Measurements from ENCODE around the gene ANO8.
"Not testable (repeated sequence)": the region's sequence is repeated elsewhere in the genome, so short reads cannot be mapped to it uniquely, and the experiment has no call there.

The ANO8 gene

GRCh38 chr19:17281391-17282304 is 53.0 kb downstream of the ANO8 start, which contains the start of gene ANKLE1:
Gene ANKLE1 (plus strand): TSS chr19:17281901. CDS start chr19:17281921, 20 bp downstream.
- WGBS, result 80% methylated on average over 74 of the region's 75 CpGs
- H3K4me2 ChIP-seq (ENCODE audit: low read length, poor library complexity, severe bottlenecking), result no peak within 1 kb of the TSS
- DNase-seq, result no peak

GRCh38 chr19:17279436-17279835 is 55.2 kb downstream of the ANO8 start:
- Histone ChIP-seq H3K23ac (ENCODE audit: low read length in 2 of 2) (no peak overlapping the region), H3K4ac (ENCODE audit: low read depth in 1 of 2, low read length in 2 of 2) (no peak overlapping the region), H2BK120ac (ENCODE audit: low read depth, low read length) (no peak overlapping the region), H2BK15ac (ENCODE audit: low read depth, poor library complexity, severe bottlenecking) (no peak overlapping the region), H3K36me3 (ENCODE audit: control insufficient read depth in 1 of 2, insufficient read depth in 2 of 2, low read depth in 1 of 2, low read length in 2 of 2) (peaks cover 40 to 62% of the 10 kb centered on the region in 2 experiments), H3K14ac (ENCODE audit: low read length in 2 of 2) (no peak overlapping the region), H2AFZ (ENCODE audit: low read depth, low read length) (no peak overlapping the region), H3K27me3 (ENCODE audit: control insufficient read depth in 1 of 2, insufficient read depth in 1 of 2, low read length in 2 of 2) (peaks cover 0 to 4% of the 10 kb centered on the region in 2 experiments), H3K4me3 (ENCODE audit: insufficient read depth in 1 of 2, low read depth in 1 of 2, low read length in 2 of 2) (no peak overlapping the region), H2BK5ac (ENCODE audit: low read depth, low read length, poor library complexity, severe bottlenecking) (no peak overlapping the region), H4K8ac (ENCODE audit: low read length) (no peak overlapping the region), H3K27ac (ENCODE audit: low read length, poor library complexity, severe bottlenecking) (no peak overlapping the region), H3K18ac (ENCODE audit: low read depth in 1 of 2, low read length in 2 of 2) (no peak overlapping the region), H2BK12ac (ENCODE audit: low read length in 2 of 2) (no peak overlapping the region), H4K91ac (ENCODE audit: low read length) (no peak overlapping the region), H3K4me2 (ENCODE audit: low read length, poor library complexity, severe bottlenecking) (no peak overlapping the region), H2AK5ac (ENCODE audit: low read length, severe bottlenecking) (no peak overlapping the region), H3K9me3 (ENCODE audit: control insufficient read depth, low read length) (no peaks in the 10 kb centered on the region), H3K4me1 (ENCODE audit: control insufficient read depth, insufficient read depth, low read depth, low read length) (peaks cover 6% of the 10 kb centered on the region), H3K9ac (ENCODE audit: low read length) (no peak overlapping the region), H3K79me1 (replicated peaks; ENCODE audit: low read length, poor library complexity, severe bottlenecking) (peaks cover 5% of the 10 kb centered on the region)
- 100% methylated on average over 1 of the region's 3 CpGs for WGBS
- DNase-seq, result no peak

More at GRCh38 chr19:17281391-17282304, 53.0 kb downstream of the ANO8 start, which contains the start of gene ANKLE1:
- Histone ChIP-seq H2BK5ac (ENCODE audit: low read depth, low read length, poor library complexity, severe bottlenecking) (no peak within 1 kb of the TSS), H3K14ac (ENCODE audit: low read length in 2 of 2) (no peak within 1 kb of the TSS), H2AFZ (ENCODE audit: low read depth, low read length) (no peak within 1 kb of the TSS), H3K4ac (ENCODE audit: low read depth in 1 of 2, low read length in 2 of 2) (no peak within 1 kb of the TSS), H2BK12ac (ENCODE audit: low read length in 2 of 2) (peak within 1 kb of the TSS in 1 of 2 experiments; percentile 23), H4K8ac (ENCODE audit: low read length) (peak within 1 kb of the TSS; percentile 52), H3K4me1 (ENCODE audit: control insufficient read depth, insufficient read depth, low read depth, low read length) (peaks cover 6% of the 10 kb centered on the region), H3K9ac (ENCODE audit: low read length) (peak within 1 kb of the TSS; percentile 43), H2BK120ac (ENCODE audit: low read depth, low read length) (no peak within 1 kb of the TSS), H3K4me3 (ENCODE audit: insufficient read depth in 1 of 2, low read depth in 1 of 2, low read length in 2 of 2) (peak within 1 kb of the TSS in 1 of 2 experiments; percentile 74), H2BK15ac (ENCODE audit: low read depth, poor library complexity, severe bottlenecking) (peak within 1 kb of the TSS; percentile 48), H2AK5ac (ENCODE audit: low read length, severe bottlenecking) (no peak within 1 kb of the TSS), H3K79me1 (replicated peaks; ENCODE audit: low read length, poor library complexity, severe bottlenecking) (peaks cover 3% of the 10 kb centered on the region), H3K27me3 (ENCODE audit: control insufficient read depth in 1 of 2, insufficient read depth in 1 of 2, low read length in 2 of 2) (peaks cover 0 to 4% of the 10 kb centered on the region in 2 experiments), H3K23ac (ENCODE audit: low read length in 2 of 2) (no peak within 1 kb of the TSS), H3K18ac (ENCODE audit: low read depth in 1 of 2, low read length in 2 of 2) (no peak within 1 kb of the TSS), H3K27ac (ENCODE audit: low read length, poor library complexity, severe bottlenecking) (no peak within 1 kb of the TSS), H4K91ac (ENCODE audit: low read length) (peak within 1 kb of the TSS; percentile 80), H3K9me3 (ENCODE audit: control insufficient read depth, low read length) (no peaks in the 10 kb centered on the region), H3K36me3 (ENCODE audit: control insufficient read depth in 1 of 2, insufficient read depth in 2 of 2, low read depth in 1 of 2, low read length in 2 of 2) (peaks cover 22 to 40% of the 10 kb centered on the region in 2 experiments)

- no peaks in the 10 kb centered on the region for H3K9me3 ChIP-seq (ENCODE audit: control insufficient read depth, low read length)
- H3K23ac ChIP-seq (ENCODE audit: low read length in 2 of 2), result no peak overlapping the region
- H3K14ac ChIP-seq (ENCODE audit: low read length in 2 of 2), result no peak overlapping the region
- no peak overlapping the region for H2BK15ac ChIP-seq (ENCODE audit: low read depth, poor library complexity, severe bottlenecking)
- no peak overlapping the region for H3K18ac ChIP-seq (ENCODE audit: low read depth in 1 of 2, low read length in 2 of 2)
- no peak overlapping the region for H3K27ac ChIP-seq (ENCODE audit: low read length, poor library complexity, severe bottlenecking)
- H4K91ac ChIP-seq (ENCODE audit: low read length), result no peak overlapping the region
- H3K4ac ChIP-seq (ENCODE audit: low read depth in 1 of 2, low read length in 2 of 2), result no peak overlapping the region
- no peak overlapping the region for H3K9ac ChIP-seq (ENCODE audit: low read length)
- peaks cover 21% of the 10 kb centered on the region for H3K79me1 ChIP-seq (replicated peaks; ENCODE audit: low read length, poor library complexity, severe bottlenecking)
- no peak overlapping the region for H2BK5ac ChIP-seq (ENCODE audit: low read depth, low read length, poor library complexity, severe bottlenecking)
- no peaks in the 10 kb centered on the region for H3K4me1 ChIP-seq (ENCODE audit: control insufficient read depth, insufficient read depth, low read depth, low read length)
- H3K36me3 ChIP-seq (ENCODE audit: control insufficient read depth in 1 of 2, insufficient read depth in 2 of 2, low read depth in 1 of 2, low read length in 2 of 2), result peaks cover 67 to 81% of the 10 kb centered on the region in 2 experiments
- no peak overlapping the region for H3K4me3 ChIP-seq (ENCODE audit: insufficient read depth in 1 of 2, low read depth in 1 of 2, low read length in 2 of 2)
- H4K8ac ChIP-seq (ENCODE audit: low read length), result no peak overlapping the region
- no peaks in the 10 kb centered on the region for H3K27me3 ChIP-seq (ENCODE audit: control insufficient read depth in 1 of 2, insufficient read depth in 1 of 2, low read length in 2 of 2)
- no peak overlapping the region for H2BK12ac ChIP-seq (ENCODE audit: low read length in 2 of 2)
- no peak overlapping the region for H2AK5ac ChIP-seq (ENCODE audit: low read length, severe bottlenecking)
- H2BK120ac ChIP-seq (ENCODE audit: low read depth, low read length), result no peak overlapping the region
- DNase-seq, result no peak
- no peak overlapping the region for H3K4me2 ChIP-seq (ENCODE audit: low read length, poor library complexity, severe bottlenecking)
- 97% methylated on average over 19 of the region's 19 CpGs for WGBS
- H2AFZ ChIP-seq (ENCODE audit: low read depth, low read length), result no peak overlapping the region
Measured at GRCh38 chr19:17275441-17276175, 59.0 kb downstream of the ANO8 start.

- not testable (repeated sequence) for H3K4me1 ChIP-seq (ENCODE audit: control insufficient read depth, insufficient read depth, low read depth, low read length); H3K4me3 ChIP-seq (ENCODE audit: insufficient read depth in 1 of 2, low read depth in 1 of 2, low read length in 2 of 2); H2AFZ ChIP-seq (ENCODE audit: low read depth, low read length); H3K14ac ChIP-seq (ENCODE audit: low read length in 2 of 2); H3K18ac ChIP-seq (ENCODE audit: low read depth in 1 of 2, low read length in 2 of 2); H3K9me3 ChIP-seq (ENCODE audit: control insufficient read depth, low read length); H3K4ac ChIP-seq (ENCODE audit: low read depth in 1 of 2, low read length in 2 of 2); H4K8ac ChIP-seq (ENCODE audit: low read length); H2BK120ac ChIP-seq (ENCODE audit: low read depth, low read length); H3K23ac ChIP-seq (ENCODE audit: low read length in 2 of 2); H3K27me3 ChIP-seq (ENCODE audit: control insufficient read depth in 1 of 2, insufficient read depth in 1 of 2, low read length in 2 of 2); H4K91ac ChIP-seq (ENCODE audit: low read length); DNase-seq; H2AK5ac ChIP-seq (ENCODE audit: low read length, severe bottlenecking); H3K4me2 ChIP-seq (ENCODE audit: low read length, poor library complexity, severe bottlenecking); H2BK12ac ChIP-seq (ENCODE audit: low read length in 2 of 2); H2BK5ac ChIP-seq (ENCODE audit: low read depth, low read length, poor library complexity, severe bottlenecking); H3K27ac ChIP-seq (ENCODE audit: low read length, poor library complexity, severe bottlenecking); H3K9ac ChIP-seq (ENCODE audit: low read length); H2BK15ac ChIP-seq (ENCODE audit: low read depth, poor library complexity, severe bottlenecking)
- WGBS, result 100% methylated on average over 2 of the region's 3 CpGs
- Histone ChIP-seq H3K79me1 (replicated peaks; ENCODE audit: low read length, poor library complexity, severe bottlenecking) (peaks cover 27% of the 10 kb centered on the region), H3K36me3 (ENCODE audit: control insufficient read depth in 1 of 2, insufficient read depth in 2 of 2, low read depth in 1 of 2, low read length in 2 of 2) (peaks cover 71 to 87% of the 10 kb centered on the region in 2 experiments)
Measured at GRCh38 chr19:17274892-17275291, 59.8 kb downstream of the ANO8 start.

Measured in mesenchymal stem cell (in vitro differentiated cells and primary cell).